ENCODE results near the gene EBP. TPM values are rescaled to one million over a fixed set of nuclear protein-coding genes. Genes with fewer than 3 reads are reported as not detected.

Gene EBP
- total and polyA plus RNA-seq, 4 donors = 41.5 to 254 (median 158) TPM

DNA sequence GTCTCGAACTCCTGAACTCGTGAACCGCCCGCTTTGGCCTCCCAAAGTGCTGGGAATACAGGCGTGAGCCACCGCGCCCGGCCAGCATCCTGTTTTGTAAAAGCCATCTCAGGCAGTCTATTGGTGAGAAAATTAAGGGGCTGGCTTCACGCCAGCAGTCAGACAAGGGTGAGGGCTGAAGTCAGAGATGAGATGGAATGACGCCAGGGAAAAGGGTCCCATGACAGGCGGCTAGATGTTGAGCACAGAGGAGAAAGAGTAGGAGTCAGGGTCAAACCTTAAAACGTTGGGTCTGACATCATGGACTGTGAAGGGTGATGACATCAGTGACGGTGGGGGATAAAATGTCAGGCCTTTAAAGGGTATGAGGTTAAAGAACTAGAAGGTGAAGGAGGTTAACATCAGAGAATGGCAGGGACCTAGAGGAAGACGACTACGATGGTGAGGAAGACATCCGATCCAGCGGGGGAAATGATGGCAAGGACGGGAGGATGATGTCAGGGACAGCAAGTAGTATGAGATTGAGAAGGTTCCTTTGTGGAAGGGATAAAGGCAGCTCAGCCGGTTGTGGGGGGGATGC, 52.2 kb downstream of the EBP start:
- H3K27ac ChIP-seq (ENCODE audit: low read depth in 1 of 2, low read length in 1 of 2) = peak overlapping the region; percentile 86 to 90
- H3K9me3 ChIP-seq (ENCODE audit: control insufficient read depth in 4 of 4, insufficient read depth in 3 of 4, low read length in 3 of 4) = peaks cover 0 to 9% (median 0%) of the 10 kb centered on the region in 4 donors
- peaks cover 0 to 18% (median 14%) of the 10 kb centered on the region in 4 donors for H3K36me3 ChIP-seq (ENCODE audit: control insufficient read depth in 4 of 4, insufficient read depth in 4 of 4, low read length in 4 of 4)
- TF ChIP-seq CTCF (IDR thresholded peaks at IDR 0.05; ENCODE audit: control extremely low read depth, extremely low read depth) = no peak
- no peak overlapping the region for H3K4me3 ChIP-seq
- 26 to 49% methylated on average over 18 to 19 of the region's 19 CpGs for WGBS, 2 donors
- H3K9ac ChIP-seq (ENCODE audit: insufficient read depth in 1 of 2, low read length in 2 of 2) = peak overlapping the region in 1 of 2 donors; percentile 26
- H3K4me1 ChIP-seq (ENCODE audit: control insufficient read depth in 5 of 5, insufficient read depth in 5 of 5, low read length in 5 of 5) = peaks cover 0 to 12% (median 6%) of the 10 kb centered on the region in 5 donors
- H3K27me3 ChIP-seq (ENCODE audit: control insufficient read depth in 3 of 3, insufficient read depth in 3 of 3, low read length in 2 of 3) = no peaks in the 10 kb centered on the region
- DNase-seq = peak in 2 of 3 donors; percentile 45 to 59
- ATAC-seq (ENCODE audit: insufficient read depth, low FRiP score) = peak; percentile 3

DNA sequence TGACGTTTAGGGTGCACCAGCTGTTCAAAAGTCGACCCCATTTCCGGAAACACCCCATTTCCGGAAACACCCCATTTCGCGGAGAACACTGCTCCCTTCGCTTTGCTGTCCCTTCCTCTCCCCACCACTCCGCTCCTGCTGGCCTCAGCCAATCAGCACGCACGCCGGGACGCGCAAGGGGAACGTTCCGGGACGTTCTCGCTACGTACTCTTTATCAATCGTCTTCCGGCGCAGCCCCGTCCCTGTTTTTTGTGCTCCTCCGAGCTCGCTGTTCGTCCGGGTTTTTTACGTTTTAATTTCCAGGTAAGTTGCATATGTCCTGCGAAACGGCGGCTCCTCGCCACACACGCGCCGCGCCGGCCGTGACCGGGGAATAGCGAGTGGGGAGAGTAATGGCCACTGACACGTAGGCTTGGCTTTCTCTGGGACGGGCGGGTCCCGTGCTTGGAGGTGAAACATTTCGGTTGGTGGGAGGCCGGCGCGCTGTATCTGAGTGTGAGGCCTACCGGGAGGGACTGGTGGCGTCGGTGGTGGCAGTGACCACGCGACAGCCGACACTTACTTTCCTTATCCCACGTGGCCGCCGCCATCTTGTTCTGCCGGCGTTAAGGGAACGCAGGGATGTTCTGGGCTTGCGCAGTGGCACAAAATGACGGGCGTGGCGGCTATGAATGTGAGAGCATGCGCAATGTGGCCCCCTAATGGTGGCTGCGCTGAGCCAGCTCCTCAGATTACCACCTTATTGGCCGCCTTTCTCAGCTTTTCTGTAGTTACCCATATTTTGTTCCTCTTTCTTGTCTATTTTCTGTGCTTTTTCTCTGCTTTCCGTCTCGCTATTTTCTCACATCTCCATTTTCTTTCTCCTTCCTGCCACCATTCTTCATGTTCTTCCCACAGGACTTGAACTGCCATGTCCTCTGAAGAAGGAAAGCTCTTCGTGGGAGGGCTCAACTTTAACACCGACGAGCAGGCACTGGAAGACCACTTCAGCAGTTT, 53.0 kb downstream of the EBP start, which contains the start of gene RBM3:
TSS of gene RBM3 (plus strand) at position 215 of the 997 bp plus-strand sequence. CDS start at position 912, 697 bp downstream.
- DNase-seq = peak; percentile 93 to 96 (median 96)
- H3K27ac ChIP-seq (ENCODE audit: low read depth in 1 of 2, low read length in 1 of 2) = peak within 1 kb of the TSS; percentile 93 to 98
- H3K4me3 ChIP-seq = peak within 1 kb of the TSS; percentile 67
- H3K9me3 ChIP-seq (ENCODE audit: control insufficient read depth in 4 of 4, insufficient read depth in 3 of 4, low read length in 3 of 4) = peaks cover 0 to 9% (median 0%) of the 10 kb centered on the region in 4 donors
- peak; percentile 94 for ATAC-seq (ENCODE audit: insufficient read depth, low FRiP score)
- peaks cover 0 to 12% (median 6%) of the 10 kb centered on the region in 5 donors for H3K4me1 ChIP-seq (ENCODE audit: control insufficient read depth in 5 of 5, insufficient read depth in 5 of 5, low read length in 5 of 5)
- H3K36me3 ChIP-seq (ENCODE audit: control insufficient read depth in 4 of 4, insufficient read depth in 4 of 4, low read length in 4 of 4) = peaks cover 3 to 18% (median 16%) of the 10 kb centered on the region in 4 donors
- WGBS, 2 donors = 0 to 37% methylated on average over 59 to 71 of the region's 71 CpGs
- H3K27me3 ChIP-seq (ENCODE audit: control insufficient read depth in 3 of 3, insufficient read depth in 3 of 3, low read length in 2 of 3) = no peaks in the 10 kb centered on the region
- H3K9ac ChIP-seq (ENCODE audit: insufficient read depth in 1 of 2, low read length in 2 of 2) = peak within 1 kb of the TSS; percentile 92 to 97
- TF ChIP-seq CTCF (IDR thresholded peaks at IDR 0.05; ENCODE audit: control extremely low read depth, extremely low read depth) = no peak

GRCh38 chrX:48575642-48576041, 54.0 kb downstream of the EBP start:
- H3K27ac ChIP-seq (ENCODE audit: low read depth in 1 of 2, low read length in 1 of 2) = peak overlapping the region; percentile 93 to 98
- TF ChIP-seq CTCF (IDR thresholded peaks at IDR 0.05; ENCODE audit: control extremely low read depth, extremely low read depth) = no peak
- H3K36me3 ChIP-seq (ENCODE audit: control insufficient read depth in 4 of 4, insufficient read depth in 4 of 4, low read length in 4 of 4) = peaks cover 8 to 18% (median 16%) of the 10 kb centered on the region in 4 donors
- H3K4me1 ChIP-seq (ENCODE audit: control insufficient read depth in 5 of 5, insufficient read depth in 5 of 5, low read length in 5 of 5) = peaks cover 0 to 12% (median 6%) of the 10 kb centered on the region in 5 donors
- 76 to 89% methylated on average over 13 of the region's 13 CpGs for WGBS, 2 donors
- ATAC-seq (ENCODE audit: insufficient read depth, low FRiP score) = no peak
- H3K4me3 ChIP-seq = peak overlapping the region; percentile 67
- DNase-seq = no peak
- H3K9me3 ChIP-seq (ENCODE audit: control insufficient read depth in 4 of 4, insufficient read depth in 3 of 4, low read length in 3 of 4) = peaks cover 0 to 9% (median 0%) of the 10 kb centered on the region in 4 donors
- H3K27me3 ChIP-seq (ENCODE audit: control insufficient read depth in 3 of 3, insufficient read depth in 3 of 3, low read length in 2 of 3) = no peaks in the 10 kb centered on the region
- peak overlapping the region; percentile 92 to 97 for H3K9ac ChIP-seq (ENCODE audit: insufficient read depth in 1 of 2, low read length in 2 of 2)
